Activated T-cell treated with anti-CD3 and anti-CD28 coated beads, Interleukin-2, amount 50 U/mL, for 24 hours (primary cell): ENCODE measurements around the gene DYNC1H1.

ENCODE experiments used
- DNase-seq: peaks from one replicate; pipeline ENCODE4 v3.0.0-alpha.2; 2020
- H3K27ac Mint-ChIP-seq: 2 replicates; pipeline ENCODE4 v1.8.0; 2020; ENCODE audit warnings: mild to moderate bottlenecking, mixed read lengths
- H3K27me3 Mint-ChIP-seq: 2 replicates; pipeline ENCODE4 v1.8.0; 2020; ENCODE audit warnings: mixed read lengths
- H3K36me3 Mint-ChIP-seq: 2 replicates; pipeline ENCODE4 v1.8.0; 2020; ENCODE audit warnings: low read depth, mixed read lengths
- H3K4me1 Mint-ChIP-seq: 2 replicates; pipeline ENCODE4 v1.8.0; 2020; ENCODE audit warnings: low read depth, mixed read lengths
- H3K4me3 Mint-ChIP-seq: 2 replicates; pipeline ENCODE4 v1.8.0; 2020; ENCODE audit warnings: mild to moderate bottlenecking, moderate library complexity, mixed read lengths
- H3K9me3 Mint-ChIP-seq: 2 replicates; pipeline ENCODE4 v1.8.0; 2020; ENCODE audit warnings: mixed read lengths

Gene DYNC1H1

GRCh38 chr14:102015771-102016170, 51.4 kb downstream of the DYNC1H1 start:
- Mint-ChIP-seq H3K36me3 (peaks cover 99% of the 10 kb centered on the region), H3K4me3 (no peak overlapping the region), H3K9me3 (no peaks in the 10 kb centered on the region), H3K27me3 (no peaks in the 10 kb centered on the region), H3K27ac (no peak overlapping the region), H3K4me1 (peaks cover 22% of the 10 kb centered on the region)
- DNase-seq = no peak

GRCh38 chr14:102016420-102017090, 52.2 kb downstream of the DYNC1H1 start:
- Mint-ChIP-seq H3K4me1 (peaks cover 29% of the 10 kb centered on the region), H3K27me3 (no peaks in the 10 kb centered on the region), H3K36me3 (peaks cover 99% of the 10 kb centered on the region), H3K4me3 (no peak overlapping the region), H3K9me3 (no peaks in the 10 kb centered on the region), H3K27ac (peak overlapping the region; percentile 63)
- no peak for DNase-seq

GRCh38 chr14:102018251-102018650, 53.9 kb downstream of the DYNC1H1 start:
- no peak for DNase-seq
- H3K9me3 Mint-ChIP-seq = no peaks in the 10 kb centered on the region
- peak overlapping the region; percentile 69 for H3K27ac Mint-ChIP-seq
- H3K27me3 Mint-ChIP-seq = no peaks in the 10 kb centered on the region
- peaks cover 99% of the 10 kb centered on the region for H3K36me3 Mint-ChIP-seq
- peaks cover 29% of the 10 kb centered on the region for H3K4me1 Mint-ChIP-seq
- no peak overlapping the region for H3K4me3 Mint-ChIP-seq

- H3K4me1 Mint-ChIP-seq = peaks cover 29% of the 10 kb centered on the region
- no peaks in the 10 kb centered on the region for H3K9me3 Mint-ChIP-seq
- peaks cover 99% of the 10 kb centered on the region for H3K36me3 Mint-ChIP-seq
- no peaks in the 10 kb centered on the region for H3K27me3 Mint-ChIP-seq
- H3K27ac Mint-ChIP-seq = peak overlapping the region; percentile 79
- no peak for DNase-seq
- no peak overlapping the region for H3K4me3 Mint-ChIP-seq
These were observed 54.7 kb downstream of the DYNC1H1 start for GRCh38 chr14:102019006-102019540.

GRCh38 chr14:102020058-102020971, 55.9 kb downstream of the DYNC1H1 start:
- Mint-ChIP-seq H3K27me3 (no peaks in the 10 kb centered on the region), H3K36me3 (peaks cover 91% of the 10 kb centered on the region), H3K4me1 (peaks cover 29% of the 10 kb centered on the region), H3K27ac (peak overlapping the region; percentile 94), H3K9me3 (no peaks in the 10 kb centered on the region), H3K4me3 (peak overlapping the region; percentile 54)
- peak; percentile 60 for DNase-seq

- no peaks in the 10 kb centered on the region for H3K9me3 Mint-ChIP-seq
- H3K27me3 Mint-ChIP-seq = no peaks in the 10 kb centered on the region
- DNase-seq = no peak
- no peak overlapping the region for H3K4me3 Mint-ChIP-seq
- H3K4me1 Mint-ChIP-seq = no peaks in the 10 kb centered on the region
- peaks cover 88% of the 10 kb centered on the region for H3K36me3 Mint-ChIP-seq
- peak overlapping the region; percentile 53 for H3K27ac Mint-ChIP-seq
These were observed 62.6 kb downstream of the DYNC1H1 start for GRCh38 chr14:102026934-102027333.

GRCh38 chr14:102027951-102028350, 63.6 kb downstream of the DYNC1H1 start:
- no peak overlapping the region for H3K4me3 Mint-ChIP-seq
- H3K4me1 Mint-ChIP-seq = no peaks in the 10 kb centered on the region
- no peaks in the 10 kb centered on the region for H3K27me3 Mint-ChIP-seq
- no peaks in the 10 kb centered on the region for H3K9me3 Mint-ChIP-seq
- H3K36me3 Mint-ChIP-seq = peaks cover 88% of the 10 kb centered on the region
- DNase-seq = no peak
- peak overlapping the region; percentile 63 for H3K27ac Mint-ChIP-seq

- DNase-seq = no peak
- H3K27ac Mint-ChIP-seq = peak overlapping the region; percentile 63
- H3K4me3 Mint-ChIP-seq = no peak overlapping the region
- H3K36me3 Mint-ChIP-seq = peaks cover 88% of the 10 kb centered on the region
- no peaks in the 10 kb centered on the region for H3K27me3 Mint-ChIP-seq
- H3K4me1 Mint-ChIP-seq = no peaks in the 10 kb centered on the region
- H3K9me3 Mint-ChIP-seq = no peaks in the 10 kb centered on the region
These were observed 64.4 kb downstream of the DYNC1H1 start for GRCh38 chr14:102028733-102029132.

GRCh38 chr14:102029956-102030355, 65.6 kb downstream of the DYNC1H1 start:
- Mint-ChIP-seq H3K27ac (peak overlapping the region; percentile 81), H3K4me3 (no peak overlapping the region)

GRCh38 chr14:102033241-102033640, 68.9 kb downstream of the DYNC1H1 start:
- Mint-ChIP-seq H3K4me1 (no peaks in the 10 kb centered on the region), H3K27ac (peak overlapping the region; percentile 13), H3K36me3 (peaks cover 90% of the 10 kb centered on the region), H3K4me3 (no peak overlapping the region), H3K27me3 (no peaks in the 10 kb centered on the region), H3K9me3 (no peaks in the 10 kb centered on the region)
- DNase-seq = no peak

More at GRCh38 chr14:102029956-102030355, 65.6 kb downstream of the DYNC1H1 start:
- Mint-ChIP-seq H3K4me1 (no peaks in the 10 kb centered on the region), H3K9me3 (no peaks in the 10 kb centered on the region), H3K36me3 (peaks cover 92% of the 10 kb centered on the region), H3K27me3 (no peaks in the 10 kb centered on the region)
- no peak for DNase-seq

- Mint-ChIP-seq H3K36me3 (peaks cover 90% of the 10 kb centered on the region), H3K27ac (peak overlapping the region; percentile 74), H3K27me3 (no peaks in the 10 kb centered on the region), H3K4me3 (no peak overlapping the region), H3K9me3 (no peaks in the 10 kb centered on the region), H3K4me1 (no peaks in the 10 kb centered on the region)
- DNase-seq = no peak
These were observed 69.9 kb downstream of the DYNC1H1 start for GRCh38 chr14:102034301-102034700.

- no peaks in the 10 kb centered on the region for H3K27me3 Mint-ChIP-seq
- peaks cover 90% of the 10 kb centered on the region for H3K36me3 Mint-ChIP-seq
- no peak overlapping the region for H3K27ac Mint-ChIP-seq
- no peaks in the 10 kb centered on the region for H3K9me3 Mint-ChIP-seq
- no peak for DNase-seq
- no peaks in the 10 kb centered on the region for H3K4me1 Mint-ChIP-seq
- no peak overlapping the region for H3K4me3 Mint-ChIP-seq
These were observed 71.5 kb downstream of the DYNC1H1 start for GRCh38 chr14:102035914-102036313.

- Mint-ChIP-seq H3K36me3 (peaks cover 94% of the 10 kb centered on the region), H3K4me1 (no peaks in the 10 kb centered on the region), H3K27ac (no peak overlapping the region), H3K9me3 (no peaks in the 10 kb centered on the region), H3K27me3 (no peaks in the 10 kb centered on the region), H3K4me3 (no peak overlapping the region)
- no peak for DNase-seq
These were observed 73.3 kb downstream of the DYNC1H1 start for GRCh38 chr14:102037686-102038085.

- H3K36me3 Mint-ChIP-seq = peaks cover 94% of the 10 kb centered on the region
- H3K27me3 Mint-ChIP-seq = no peaks in the 10 kb centered on the region
- no peaks in the 10 kb centered on the region for H3K9me3 Mint-ChIP-seq
- no peak overlapping the region for H3K4me3 Mint-ChIP-seq
- no peaks in the 10 kb centered on the region for H3K4me1 Mint-ChIP-seq
- DNase-seq = no peak
- no peak overlapping the region for H3K27ac Mint-ChIP-seq
These were observed 74.8 kb downstream of the DYNC1H1 start for GRCh38 chr14:102039157-102039556.

GRCh38 chr14:102040153-102040552, 75.8 kb downstream of the DYNC1H1 start:
- H3K4me1 Mint-ChIP-seq = no peaks in the 10 kb centered on the region
- no peak for DNase-seq
- H3K27ac Mint-ChIP-seq = no peak overlapping the region
- peaks cover 96% of the 10 kb centered on the region for H3K36me3 Mint-ChIP-seq
- H3K9me3 Mint-ChIP-seq = no peaks in the 10 kb centered on the region
- no peak overlapping the region for H3K4me3 Mint-ChIP-seq
- H3K27me3 Mint-ChIP-seq = no peaks in the 10 kb centered on the region
